Stimulated activated CD8-positive, alpha-beta memory T cell treated with anti-CD3 and anti-CD28 coated beads, Interleukin-4, amount 100 ng/mL, for 1 hour (primary cell): Measurements from ENCODE around the gene SAMD11.

Experiments
- DNase-seq, 2 donors: peaks; one replicate each; pipeline ENCODE4 v3.0.0-alpha.2; 2020; ENCODE audit warnings: low read depth in 2 of 2, low spot score in 1 of 2

Gene SAMD11

DNA sequence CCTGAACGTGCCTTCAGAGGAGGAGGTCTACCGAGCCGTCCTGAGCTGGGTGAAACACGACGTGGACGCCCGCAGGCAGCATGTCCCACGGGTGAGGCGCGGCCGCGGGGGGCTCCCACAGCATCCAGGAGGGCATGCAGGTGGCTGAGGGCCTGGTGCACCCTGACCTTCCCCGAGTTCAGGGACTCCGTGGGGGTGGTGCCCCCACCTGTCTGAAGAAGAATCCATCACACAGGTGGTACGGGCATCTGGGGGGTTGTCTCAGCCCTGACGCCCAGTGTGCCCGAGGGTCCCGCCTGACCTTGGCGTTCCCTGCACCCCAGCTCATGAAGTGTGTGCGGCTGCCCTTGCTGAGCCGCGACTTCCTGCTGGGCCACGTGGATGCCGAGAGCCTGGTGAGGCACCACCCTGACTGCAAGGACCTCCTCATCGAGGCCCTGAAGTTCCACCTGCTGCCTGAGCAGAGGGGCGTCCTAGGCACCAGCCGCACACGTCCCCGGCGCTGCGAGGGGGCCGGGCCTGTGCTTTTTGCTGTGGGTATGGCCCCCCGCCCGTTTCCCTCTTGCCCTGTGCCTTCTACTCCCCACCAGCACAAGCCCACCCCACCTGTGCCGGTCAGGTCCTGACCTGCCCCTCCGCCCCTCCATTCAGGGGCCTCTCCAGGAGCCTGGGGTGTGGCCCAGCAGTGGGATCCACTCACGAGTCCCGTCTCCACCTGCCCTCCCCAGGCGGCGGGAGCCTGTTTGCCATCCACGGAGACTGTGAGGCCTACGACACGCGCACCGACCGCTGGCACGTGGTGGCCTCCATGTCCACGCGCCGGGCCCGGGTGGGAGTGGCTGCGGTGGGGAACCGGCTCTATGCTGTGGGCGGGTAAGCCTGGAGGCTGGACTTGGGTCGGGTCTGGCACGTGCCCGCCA lies 38.9 kb downstream of the SAMD11 start:
- DNase-seq: no peak

DNA sequence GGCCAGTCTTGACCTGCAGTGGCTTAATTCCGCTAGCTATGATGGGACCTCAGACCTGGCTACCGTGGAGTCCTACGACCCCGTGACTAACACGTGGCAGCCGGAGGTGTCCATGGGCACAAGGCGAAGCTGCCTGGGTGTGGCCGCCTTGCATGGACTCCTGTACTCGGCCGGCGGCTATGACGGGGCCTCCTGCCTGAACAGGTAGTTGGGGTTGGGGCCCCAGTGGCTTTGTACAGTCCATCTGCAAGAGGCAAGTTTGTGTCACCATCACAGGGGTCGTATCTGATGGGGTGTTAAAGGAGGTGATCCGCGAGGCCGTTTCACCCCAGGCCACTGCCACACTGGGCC lies 39.6 kb downstream of the SAMD11 start:
- DNase-seq: no peak

DNA sequence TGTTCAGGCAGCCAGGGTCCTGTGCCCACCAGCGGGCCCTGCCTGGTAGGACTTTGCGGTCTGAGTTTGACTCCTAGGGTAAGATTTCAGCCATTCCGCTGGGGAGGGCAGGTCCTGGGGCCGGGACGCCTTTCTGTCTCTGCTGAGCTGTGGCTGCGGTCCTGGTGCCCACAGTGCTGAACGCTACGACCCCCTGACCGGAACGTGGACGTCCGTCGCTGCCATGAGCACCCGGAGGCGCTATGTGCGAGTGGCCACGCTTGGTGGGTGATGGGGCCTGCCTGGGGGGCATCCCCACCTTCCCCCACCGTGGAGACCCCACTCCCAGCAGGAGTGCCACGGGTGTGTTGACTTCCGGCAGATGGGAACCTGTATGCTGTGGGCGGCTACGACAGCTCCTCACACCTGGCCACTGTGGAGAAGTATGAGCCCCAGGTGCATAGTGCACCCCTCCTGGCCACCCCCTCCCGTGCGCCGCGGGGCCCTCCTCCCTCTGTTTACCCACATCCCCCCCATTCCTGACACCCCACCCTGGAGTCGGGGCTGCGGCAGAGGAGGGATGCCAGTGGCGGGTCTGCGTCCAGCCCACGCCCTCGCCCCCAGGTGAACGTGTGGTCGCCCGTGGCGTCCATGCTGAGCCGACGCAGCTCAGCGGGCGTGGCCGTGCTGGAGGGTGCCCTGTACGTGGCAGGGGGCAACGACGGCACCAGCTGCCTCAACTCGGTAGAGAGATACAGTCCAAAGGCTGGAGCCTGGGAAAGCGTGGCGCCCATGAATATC lies 40.2 kb downstream of the SAMD11 start:
- no peak for DNase-seq

DNA sequence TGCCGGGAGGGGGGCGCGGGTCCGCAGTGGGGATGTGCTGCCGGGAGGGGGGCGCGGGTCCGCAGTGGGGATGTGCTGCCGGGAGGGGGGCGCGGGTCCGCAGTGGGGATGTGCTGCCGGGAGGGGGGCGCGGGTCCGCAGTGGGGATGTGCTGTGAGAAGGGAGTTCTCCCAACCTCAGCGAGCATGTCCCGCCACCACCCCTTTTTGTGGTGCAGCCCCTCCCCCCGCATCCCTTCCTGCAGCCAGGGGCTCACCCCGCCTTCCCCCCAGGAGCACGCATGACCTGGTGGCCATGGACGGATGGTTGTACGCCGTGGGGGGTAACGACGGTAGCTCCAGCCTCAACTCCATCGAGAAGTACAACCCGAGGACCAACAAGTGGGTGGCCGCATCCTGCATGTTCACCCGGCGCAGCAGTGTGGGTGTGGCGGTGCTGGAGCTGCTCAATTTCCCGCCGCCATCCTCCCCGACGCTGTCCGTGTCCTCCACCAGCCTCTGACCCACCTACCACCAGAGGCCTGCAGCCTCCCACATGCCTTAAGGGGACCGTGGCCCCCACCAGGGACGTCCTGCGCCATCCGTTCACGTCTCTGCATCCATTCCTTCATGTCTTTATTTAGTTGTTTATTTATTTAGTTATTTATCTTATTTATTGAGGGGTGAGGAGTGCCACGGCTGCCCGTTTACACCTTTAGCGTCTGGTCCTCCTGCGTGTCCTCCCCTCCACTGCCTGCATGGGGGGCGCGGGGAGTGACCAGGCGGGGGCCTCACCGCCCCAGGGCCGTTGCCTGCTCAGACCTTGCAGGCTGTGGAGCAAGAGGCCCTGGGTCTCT lies 41.2 kb downstream of the SAMD11 start:
- no peak for DNase-seq

DNA sequence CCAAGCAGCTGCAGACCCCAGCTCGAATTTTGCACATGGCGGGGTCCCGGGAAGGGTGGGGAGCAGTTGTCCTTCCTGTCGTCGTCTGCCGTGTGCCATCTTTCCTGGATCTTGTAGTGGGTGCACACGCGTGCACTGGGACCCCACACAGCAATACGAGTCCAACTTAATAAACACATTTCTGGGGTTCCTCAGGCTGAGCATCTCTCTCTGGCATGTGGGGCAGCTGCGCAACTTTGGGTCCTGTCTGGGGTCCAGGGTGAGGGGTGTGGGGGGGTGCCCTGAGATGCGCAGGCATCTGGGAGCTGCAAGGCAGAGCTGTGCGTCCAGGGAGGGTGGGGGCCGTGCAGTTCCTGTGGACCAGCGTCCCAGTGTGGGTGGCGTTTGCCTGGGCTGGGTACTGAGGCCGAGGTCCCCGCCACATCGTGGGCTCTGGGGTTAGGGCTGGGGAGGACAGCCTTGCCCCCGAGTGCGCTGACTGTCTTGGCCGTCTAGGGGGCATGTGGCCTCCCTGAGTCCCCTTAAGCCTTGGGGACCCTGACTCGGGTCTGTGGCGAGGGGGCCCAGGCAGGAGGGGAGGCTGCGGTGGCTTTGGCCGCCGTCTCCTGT lies 41.9 kb downstream of the SAMD11 start:
- no peak for DNase-seq

DNA sequence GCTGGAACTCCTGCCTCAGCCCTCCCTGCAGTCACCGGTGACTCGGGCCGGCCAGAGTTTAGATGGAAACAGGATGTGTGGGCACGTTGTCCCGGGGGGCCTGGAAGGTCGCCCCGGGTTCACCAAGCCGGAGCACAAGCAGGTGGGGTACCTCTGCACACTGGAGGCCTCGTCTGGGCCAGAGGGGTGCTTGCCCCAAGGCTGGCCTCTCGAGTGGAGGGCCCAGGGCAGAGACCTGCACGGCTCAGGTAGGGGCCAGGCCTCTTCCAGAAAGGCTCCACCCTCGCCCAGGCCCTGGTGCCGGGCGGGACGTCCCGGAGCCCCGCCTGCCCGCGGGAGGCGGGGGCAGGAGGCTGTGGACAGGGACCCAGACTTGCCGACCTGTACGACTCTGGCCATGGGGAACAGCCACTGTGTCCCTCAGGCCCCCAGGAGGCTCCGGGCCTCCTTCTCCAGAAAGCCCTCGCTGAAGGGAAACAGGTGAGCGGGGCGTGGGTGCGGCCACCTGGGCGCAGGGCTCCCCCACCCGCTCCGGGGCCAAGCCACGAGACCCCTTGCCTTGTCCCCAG lies 42.5 kb downstream of the SAMD11 start, which contains the start of gene PLEKHN1:
Gene PLEKHN1 (plus strand): TSS at position 348 of the 569 bp plus-strand sequence. CDS start 50 bp downstream, at position 398.
- DNase-seq: no peak

DNA sequence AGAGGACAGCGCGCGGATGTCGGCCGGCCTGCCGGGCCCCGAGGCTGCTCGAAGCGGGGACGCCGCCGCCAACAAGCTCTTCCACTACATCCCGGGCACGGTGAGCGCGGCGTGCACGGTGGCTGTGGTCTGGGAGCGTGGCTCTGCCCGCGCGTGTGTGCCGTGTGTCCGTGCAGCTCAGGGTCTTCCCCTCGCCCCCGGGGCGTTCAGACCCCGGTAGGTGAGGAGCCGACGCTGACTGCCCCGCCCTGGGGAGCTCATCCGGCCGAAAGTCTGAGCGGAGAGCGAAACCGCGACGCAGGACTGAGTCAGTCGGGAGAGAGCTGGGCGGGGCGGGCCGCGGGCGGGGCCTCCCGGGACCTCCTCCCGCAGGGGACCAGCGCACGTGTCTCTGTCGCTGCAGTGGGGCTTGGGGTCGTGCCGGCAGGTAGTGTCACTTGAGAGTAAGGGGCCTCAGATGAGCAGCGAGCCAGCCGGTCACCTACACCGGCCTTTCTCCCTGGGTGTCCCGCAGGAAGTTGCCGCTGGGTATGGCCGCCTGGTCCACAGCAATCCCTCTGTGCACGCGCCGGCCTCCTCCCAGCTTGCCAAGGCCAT lies 43.1 kb downstream of the SAMD11 start:
- DNase-seq: peak; percentile 59 to 70

DNA sequence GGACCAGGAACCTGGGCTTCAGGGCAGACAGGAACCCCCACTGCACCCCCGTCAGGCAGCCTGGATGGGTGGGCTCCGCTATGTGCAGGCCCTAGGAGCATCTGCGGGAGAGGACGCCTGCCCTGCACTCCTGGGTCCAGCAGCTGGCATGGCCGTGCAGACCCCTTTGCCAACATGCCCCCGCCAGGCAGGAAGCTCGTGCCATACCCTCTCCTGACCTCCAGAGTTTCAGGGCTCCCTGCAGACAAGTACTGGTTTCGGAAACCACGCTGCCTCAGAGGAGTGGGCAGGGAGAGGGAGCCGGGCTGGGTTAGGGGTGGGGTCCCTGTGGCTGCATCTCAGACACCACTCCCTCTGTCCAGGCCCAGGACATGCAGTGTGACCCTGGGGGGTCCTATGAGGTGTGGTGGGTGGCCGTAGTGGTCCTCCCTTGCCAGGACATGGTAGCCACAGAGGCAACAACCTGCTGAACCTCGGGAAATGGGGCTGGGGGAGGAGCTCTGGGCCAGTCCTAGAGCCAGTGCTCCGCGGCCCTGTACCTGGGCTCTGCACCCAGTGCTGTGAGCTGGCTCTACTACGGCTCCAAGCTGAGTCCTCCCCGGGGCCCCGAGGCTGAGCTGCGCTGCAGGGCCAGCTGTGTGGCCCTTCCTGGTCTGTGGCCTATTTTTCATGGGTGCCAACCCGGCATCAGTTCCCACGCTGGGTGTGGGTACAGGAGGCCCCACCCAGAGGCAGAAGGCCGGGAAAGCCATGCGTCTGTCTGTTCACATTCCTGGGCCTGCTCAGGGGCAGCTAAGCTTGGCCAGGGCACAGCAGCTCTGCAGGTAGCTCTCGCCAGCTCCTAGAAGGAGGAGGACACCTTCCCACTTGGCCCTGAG lies 44.0 kb downstream of the SAMD11 start:
- no peak for DNase-seq

DNA sequence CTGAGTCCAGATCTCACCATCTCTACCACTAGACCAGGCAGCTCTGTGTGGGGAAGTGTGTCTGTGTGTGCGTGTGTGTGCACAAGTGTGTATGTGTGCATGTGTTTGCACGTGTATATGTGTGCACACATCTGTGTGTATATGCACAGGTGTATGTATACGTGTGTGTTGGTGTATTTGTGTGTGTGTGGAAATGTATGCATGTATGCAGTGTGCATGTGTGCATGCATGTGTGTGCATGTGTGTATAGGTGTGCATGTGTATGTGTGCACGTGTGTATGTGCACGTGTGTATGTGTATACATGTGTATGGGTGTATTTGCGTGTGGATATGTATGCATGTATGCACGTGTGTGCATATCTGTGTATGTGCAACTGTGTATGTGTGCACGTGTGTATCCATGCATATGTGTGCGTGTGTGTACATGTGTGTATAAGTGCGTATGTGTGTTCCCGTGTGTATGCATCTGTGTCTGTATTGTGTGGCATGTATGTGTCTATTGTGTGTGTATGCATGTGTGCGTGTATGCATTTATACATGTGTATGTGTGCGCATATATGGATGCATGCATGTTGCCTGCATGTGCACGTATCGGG lies 45.6 kb downstream of the SAMD11 start:
- no peak for DNase-seq

DNA sequence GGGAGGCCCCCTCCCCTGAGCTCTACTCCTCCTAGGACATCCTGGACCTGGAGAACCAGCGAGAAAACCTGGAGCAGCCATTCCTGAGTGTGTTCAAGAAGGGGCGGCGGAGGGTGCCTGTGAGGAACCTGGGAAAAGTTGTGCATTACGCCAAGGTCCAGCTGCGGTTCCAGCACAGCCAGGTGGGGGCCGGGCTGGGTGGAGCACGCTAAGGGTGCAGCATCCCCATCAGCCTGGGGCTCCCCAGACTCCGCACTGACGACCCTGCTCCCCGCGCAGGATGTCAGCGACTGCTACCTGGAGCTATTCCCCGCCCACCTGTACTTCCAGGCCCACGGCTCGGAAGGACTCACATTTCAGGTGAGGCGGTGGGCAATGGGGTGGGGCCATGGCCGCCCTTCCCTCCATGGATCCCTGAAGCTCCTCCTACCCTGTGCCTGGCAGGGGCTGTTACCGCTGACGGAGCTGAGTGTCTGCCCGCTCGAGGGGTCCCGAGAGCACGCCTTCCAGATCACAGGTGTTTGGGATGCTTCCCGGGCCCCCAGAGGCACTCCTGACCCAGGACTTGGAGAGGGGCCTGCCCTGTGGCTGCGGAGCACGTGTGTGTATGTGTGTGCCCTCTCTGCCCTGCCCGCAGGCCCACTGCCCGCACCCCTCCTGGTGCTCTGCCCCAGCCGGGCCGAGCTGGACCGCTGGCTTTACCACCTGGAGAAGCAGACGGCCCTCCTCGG lies 46.7 kb downstream of the SAMD11 start:
- no peak for DNase-seq

DNA sequence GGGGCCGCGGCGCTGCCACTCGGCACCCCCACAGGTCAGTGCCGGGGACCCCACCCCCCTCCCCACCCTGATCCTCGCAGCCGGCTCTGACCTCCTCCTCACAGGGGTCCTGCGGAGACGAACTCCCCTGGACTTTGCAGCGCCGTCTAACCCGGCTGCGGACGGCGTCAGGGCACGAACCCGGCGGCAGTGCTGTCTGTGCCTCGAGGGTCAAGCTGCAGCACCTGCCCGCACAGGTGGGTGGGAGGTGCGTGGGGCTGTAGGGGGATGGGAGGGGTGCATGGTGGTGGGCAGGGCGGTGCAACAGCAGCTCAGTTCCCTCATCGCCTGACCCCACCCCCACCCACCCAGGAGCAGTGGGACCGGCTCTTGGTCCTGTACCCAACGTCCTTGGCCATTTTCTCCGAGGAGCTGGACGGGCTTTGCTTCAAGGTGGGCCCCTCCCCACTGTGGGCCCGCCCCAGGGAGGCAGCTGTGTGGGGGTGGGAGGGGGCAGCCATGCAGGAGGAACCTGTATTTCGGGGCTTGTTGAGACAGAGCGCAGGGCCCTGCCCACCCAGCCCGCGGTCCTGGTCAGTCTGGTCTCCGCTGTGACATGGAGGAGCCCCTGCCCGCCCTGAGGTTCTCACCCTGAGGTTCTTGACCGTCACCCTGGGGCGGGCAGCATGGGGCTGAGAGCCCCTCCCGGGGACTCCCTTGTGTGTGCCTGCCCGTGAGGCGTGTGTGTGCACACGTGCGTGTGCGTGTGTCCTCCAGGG lies 47.4 kb downstream of the SAMD11 start:
- DNase-seq: no peak

DNA sequence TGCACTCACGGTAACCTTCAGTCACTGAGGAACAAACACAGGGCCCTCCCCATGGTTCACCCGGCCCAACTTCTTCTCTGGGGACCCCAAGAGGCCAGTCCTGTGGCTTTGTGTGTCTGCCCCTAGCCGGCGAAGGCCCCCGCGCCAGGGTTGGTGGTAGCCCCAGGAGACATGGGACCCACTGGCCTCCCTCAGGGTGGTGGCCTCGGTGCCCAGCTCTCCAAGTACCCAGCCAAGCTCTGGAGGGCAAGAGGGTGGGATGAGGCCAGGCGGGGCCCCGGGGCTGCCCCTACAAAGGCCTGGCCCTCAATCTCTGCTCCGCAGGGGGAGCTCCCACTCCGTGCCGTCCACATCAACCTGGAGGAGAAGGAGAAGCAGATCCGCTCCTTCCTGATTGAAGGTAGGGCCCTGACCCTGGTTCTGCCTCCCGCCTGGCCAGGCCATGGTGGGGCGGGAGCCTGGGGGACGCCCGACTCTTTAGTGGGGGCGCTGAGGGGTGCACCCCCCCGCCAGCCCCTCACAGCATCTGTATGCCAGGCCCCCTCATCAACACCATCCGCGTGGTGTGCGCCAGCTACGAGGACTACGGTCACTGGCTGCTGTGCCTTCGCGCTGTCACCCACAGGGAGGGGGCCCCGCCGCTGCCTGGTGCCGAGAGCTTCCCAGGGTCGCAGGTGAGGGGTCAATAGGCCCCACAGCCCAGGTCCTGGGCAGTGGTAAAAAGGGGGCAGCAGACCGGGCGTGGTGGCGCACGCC lies 48.2 kb downstream of the SAMD11 start:
- DNase-seq: no peak

DNA sequence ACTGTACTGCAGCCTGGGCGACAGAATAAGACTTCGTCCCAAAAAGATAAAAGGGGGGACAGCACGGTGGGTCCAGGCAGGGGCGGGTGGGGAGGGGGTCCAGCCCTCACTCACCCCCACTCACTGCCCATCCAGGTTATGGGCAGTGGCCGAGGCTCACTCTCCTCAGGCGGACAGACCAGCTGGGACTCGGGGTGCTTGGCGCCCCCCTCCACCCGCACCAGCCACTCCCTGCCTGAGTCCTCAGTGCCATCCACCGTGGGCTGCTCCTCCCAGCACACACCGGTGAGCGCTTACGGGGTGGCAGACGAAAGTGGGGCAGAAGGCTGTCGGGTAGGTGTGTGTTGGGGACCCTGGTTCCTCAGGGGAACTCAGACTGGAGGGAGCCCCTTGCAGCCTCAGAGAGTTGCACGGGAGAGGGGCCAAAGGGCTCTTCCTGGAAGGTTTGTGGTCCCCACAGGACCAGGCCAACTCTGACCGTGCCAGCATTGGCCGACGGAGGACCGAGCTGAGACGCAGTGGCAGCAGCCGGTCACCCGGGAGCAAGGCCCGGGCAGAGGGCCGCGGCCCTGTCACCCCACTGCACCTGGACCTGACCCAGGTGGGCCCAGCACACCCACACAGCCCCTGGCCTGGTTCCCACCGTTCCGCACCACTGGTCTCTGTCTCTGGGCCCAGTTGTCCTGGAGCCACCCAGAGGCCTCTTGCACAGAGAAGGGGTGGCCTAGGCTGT lies 49.2 kb downstream of the SAMD11 start:
- DNase-seq: no peak

DNA sequence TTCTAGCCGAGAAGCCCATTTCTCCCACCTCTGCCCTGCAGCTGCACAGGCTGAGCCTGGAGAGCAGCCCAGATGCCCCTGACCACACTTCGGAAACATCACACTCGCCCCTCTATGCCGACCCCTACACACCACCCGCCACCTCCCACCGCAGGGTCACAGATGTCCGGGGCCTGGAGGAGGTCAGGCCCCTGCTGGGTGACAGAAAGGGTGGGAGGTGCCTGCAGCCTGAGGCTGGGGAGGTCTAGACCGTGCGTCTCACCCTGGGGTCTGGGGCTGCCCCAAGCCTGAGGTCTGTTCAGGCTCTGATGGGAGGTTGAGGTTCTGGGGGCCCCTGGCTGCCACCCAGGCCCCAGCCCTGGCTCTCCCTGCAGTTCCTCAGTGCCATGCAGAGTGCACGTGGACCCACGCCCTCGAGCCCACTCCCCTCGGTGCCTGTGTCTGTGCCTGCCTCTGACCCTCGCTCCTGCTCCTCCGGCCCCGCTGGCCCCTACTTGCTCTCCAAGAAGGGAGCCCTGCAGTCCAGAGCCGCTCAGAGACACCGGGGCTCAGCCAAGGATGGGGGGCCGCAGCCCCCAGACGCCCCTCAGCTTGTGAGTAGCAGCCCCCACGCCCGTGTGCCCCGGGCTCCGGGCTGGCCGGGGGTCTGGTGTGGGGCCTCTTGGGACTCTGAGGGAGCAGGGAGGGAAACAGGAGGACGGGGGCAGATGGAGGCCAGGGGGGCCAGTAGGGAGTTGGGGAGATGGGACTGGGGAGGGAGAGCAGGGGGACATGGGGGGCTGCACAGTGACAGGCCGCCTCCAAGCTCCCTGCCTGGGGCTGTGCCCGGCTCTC lies 50.0 kb downstream of the SAMD11 start:
- no peak for DNase-seq

DNA sequence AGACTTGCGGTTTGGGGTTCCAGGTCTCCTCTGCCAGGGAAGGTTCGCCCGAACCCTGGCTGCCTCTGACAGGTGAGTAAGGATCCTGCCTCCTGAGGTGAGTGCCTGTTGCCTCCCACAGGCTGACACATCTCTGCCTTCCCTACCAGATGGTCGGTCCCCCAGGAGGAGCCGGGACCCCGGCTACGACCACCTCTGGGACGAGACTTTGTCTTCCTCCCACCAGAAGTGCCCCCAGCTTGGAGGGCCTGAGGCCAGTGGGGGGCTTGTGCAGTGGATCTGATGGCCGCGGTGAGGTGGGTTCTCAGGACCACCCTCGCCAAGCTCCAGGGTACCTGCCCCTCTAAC lies 50.5 kb downstream of the SAMD11 start:
- DNase-seq: no peak
